Neural cell (in vitro differentiated cells): ENCODE results near the gene TBC1D5. TPM values are rescaled to one million over a fixed set of nuclear protein-coding genes. Genes with fewer than 3 reads are reported as not detected.

Experiments used
- H2AFZ ChIP-seq: fragments of 200-600, 300-800 bp; sonication (generic), shearing (Covaris generic); 2 replicates; pipeline ENCODE4 v1.6.0; 2014; ENCODE audit warnings: low read depth, mild to moderate bottlenecking, antibody characterized with exemption, low read length, moderate library complexity
- H3F3A ChIP-seq: fragments of 200-600 bp; shearing (Covaris generic); 2 replicates; pipeline ENCODE4 v1.6.1; 2016; ENCODE audit warnings: mild to moderate bottlenecking, moderate library complexity, mixed read lengths, antibody characterized with exemption, low read length; ENCODE audit not compliant: insufficient read depth, poor library complexity, severe bottlenecking
- H3K27ac ChIP-seq: fragments of 200-600, 300-800 bp; sonication (generic), shearing (Covaris generic); 2 replicates; pipeline ENCODE4 v1.5.1; 2014; ENCODE audit warnings: mild to moderate bottlenecking, low read length, moderate library complexity
- H3K27me3 ChIP-seq: fragments of 300-800, 200-600 bp; sonication (generic), shearing (Covaris generic); 2 replicates; pipeline ENCODE4 v1.6.0; 2014; ENCODE audit warnings: mild to moderate bottlenecking, low read depth, low read length, moderate library complexity; ENCODE audit not compliant: insufficient read depth
- H3K36me3 ChIP-seq: fragments of 300-800, 200-600 bp; sonication (generic), shearing (Covaris generic); 2 replicates; pipeline ENCODE4 v1.5.1; 2014; ENCODE audit warnings: mild to moderate bottlenecking, antibody characterized with exemption, low read length, moderate library complexity; ENCODE audit not compliant: insufficient read depth
- H3K4me2 ChIP-seq: fragments of 300-800, 200-600 bp; sonication (generic), shearing (Covaris generic); 2 replicates; pipeline ENCODE4 v1.6.0; 2014; ENCODE audit warnings: mild to moderate bottlenecking, low read length
- H3K4me3 ChIP-seq: fragments of 300-800, 200-600 bp; sonication (generic), shearing (Covaris generic); 2 replicates; pipeline ENCODE4 v1.5.1; 2014; ENCODE audit warnings: mild to moderate bottlenecking, low read length, moderate library complexity
- H3K79me2 ChIP-seq: fragments of 200-600 bp; shearing (Covaris generic); replicated peaks from 2 replicates; pipeline ENCODE4 v1.6.0; 2014; ENCODE audit warnings: mild to moderate bottlenecking, low read length, moderate library complexity; ENCODE audit not compliant: insufficient read depth
- H3K9ac ChIP-seq: fragments of 300-800, 200-600 bp; sonication (generic), shearing (Covaris generic); 2 replicates; pipeline ENCODE4 v1.6.1; 2016; ENCODE audit warnings: mild to moderate bottlenecking, low read length, mixed read lengths
- H3K9me2 ChIP-seq: fragments of 200-600 bp; shearing (Covaris generic); 2 replicates; pipeline ENCODE4 v1.6.1; 2016; ENCODE audit warnings: mild to moderate bottlenecking, low read length, mixed read lengths; ENCODE audit not compliant: insufficient read depth
- H3K9me3 ChIP-seq: fragments of 200-600, 300-800 bp; sonication (generic), shearing (Covaris generic); 2 replicates; pipeline ENCODE4 v1.6.1; 2016; ENCODE audit warnings: mild to moderate bottlenecking, mixed run types, low read length, moderate library complexity, mixed read lengths
- H4K20me1 ChIP-seq: fragments of 200-600 bp; shearing (Covaris generic); 2 replicates; pipeline ENCODE4 v1.6.1; 2016; ENCODE audit warnings: mild to moderate bottlenecking, mixed run types; ENCODE audit not compliant: insufficient read depth
- EP300 ChIP-seq: fragments of 450-650 bp; conservative IDR thresholded peaks from 2 replicates; pipeline ENCODE4 v1.6.1; 2014; ENCODE audit warnings: antibody characterized with exemption, mild to moderate bottlenecking, moderate library complexity; ENCODE audit not compliant: poor library complexity, severe bottlenecking
- EZH2 ChIP-seq: fragments of 200-600, 300-800 bp; shearing (Covaris generic), sonication (generic); IDR thresholded peaks from 2 replicates; pipeline ENCODE4 v1.6.1; 2014; ENCODE audit warnings: antibody characterized with exemption, low read length, borderline replicate concordance, mild to moderate bottlenecking; ENCODE audit not compliant: insufficient read depth, poor library complexity, severe bottlenecking
- MXI1 ChIP-seq: fragments of 450-650 bp; conservative IDR thresholded peaks from 2 replicates; pipeline ENCODE4 v1.6.1; 2014; ENCODE audit warnings: antibody characterized with exemption, mild to moderate bottlenecking; ENCODE audit not compliant: poor library complexity, severe bottlenecking
- POLR2AphosphoS5 ChIP-seq: IDR thresholded peaks from 2 replicates; pipeline ENCODE4 v1.6.1; 2012
- RAD21 ChIP-seq: fragments of 450-650 bp; conservative IDR thresholded peaks from 2 replicates; pipeline ENCODE4 v1.6.1; 2014; ENCODE audit warnings: antibody characterized with exemption, mild to moderate bottlenecking, moderate library complexity
- SMC3 ChIP-seq: fragments of 450-650 bp; conservative IDR thresholded peaks from 2 replicates; pipeline ENCODE4 v1.6.1; 2014; ENCODE audit warnings: antibody characterized with exemption, mild to moderate bottlenecking, moderate library complexity; ENCODE audit not compliant: poor library complexity
- TAF1 ChIP-seq: IDR thresholded peaks from 2 replicates; pipeline ENCODE4 v1.6.1; 2012; ENCODE audit warnings: low read depth
- polyA plus RNA-seq: library from polyadenylated mRNA; depleted of rRNA; stranded (reverse); fragments of >200 nt; gene quantifications from 2 replicates; pipeline ENCODE4 v1.2.3, GENCODE V29; 2014
- TF ChIP-seq, protein P1 (sequence below): IDR thresholded peaks from 2 replicates; pipeline ENCODE4 v1.6.1; 2012; ENCODE audit warnings: borderline replicate concordance
- TF ChIP-seq, protein P2 (sequence below): fragments of 450-650 bp; IDR thresholded peaks from 2 replicates; pipeline ENCODE4 v1.5.1; 2014; ENCODE audit warnings: antibody characterized with exemption, mild to moderate bottlenecking, moderate library complexity; ENCODE audit not compliant: poor library complexity, severe bottlenecking

The TBC1D5 gene
- polyA plus RNA-seq, 1 donor from 2014 or later, result 28.3 TPM

DNA sequence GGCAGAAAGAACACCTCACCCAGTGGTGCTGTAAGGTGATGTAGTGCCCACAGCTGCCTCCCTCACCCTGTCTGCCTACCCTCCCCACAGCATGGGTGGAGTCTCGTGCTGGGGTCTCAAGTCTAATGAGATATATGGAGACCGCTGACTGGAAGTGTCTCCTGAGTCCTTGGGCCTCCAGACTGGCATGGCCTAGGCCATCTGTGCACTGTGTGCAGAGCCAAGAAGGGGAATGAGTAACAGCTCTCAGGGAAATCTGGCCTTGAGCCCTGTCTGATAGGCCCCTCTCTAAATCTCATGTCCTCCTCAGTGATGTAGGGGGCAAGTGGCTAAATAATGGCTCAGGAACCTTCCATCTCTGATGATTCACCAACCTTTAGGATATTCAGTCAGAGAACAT, 580.3 kb downstream of the TBC1D5 start:
- no peak for TF ChIP-seq TAF1
- no peak for TF ChIP-seq EZH2
- TF ChIP-seq SMC3, result no peak
- TF ChIP-seq MXI1, result no peak
- TF ChIP-seq, protein P1, sequence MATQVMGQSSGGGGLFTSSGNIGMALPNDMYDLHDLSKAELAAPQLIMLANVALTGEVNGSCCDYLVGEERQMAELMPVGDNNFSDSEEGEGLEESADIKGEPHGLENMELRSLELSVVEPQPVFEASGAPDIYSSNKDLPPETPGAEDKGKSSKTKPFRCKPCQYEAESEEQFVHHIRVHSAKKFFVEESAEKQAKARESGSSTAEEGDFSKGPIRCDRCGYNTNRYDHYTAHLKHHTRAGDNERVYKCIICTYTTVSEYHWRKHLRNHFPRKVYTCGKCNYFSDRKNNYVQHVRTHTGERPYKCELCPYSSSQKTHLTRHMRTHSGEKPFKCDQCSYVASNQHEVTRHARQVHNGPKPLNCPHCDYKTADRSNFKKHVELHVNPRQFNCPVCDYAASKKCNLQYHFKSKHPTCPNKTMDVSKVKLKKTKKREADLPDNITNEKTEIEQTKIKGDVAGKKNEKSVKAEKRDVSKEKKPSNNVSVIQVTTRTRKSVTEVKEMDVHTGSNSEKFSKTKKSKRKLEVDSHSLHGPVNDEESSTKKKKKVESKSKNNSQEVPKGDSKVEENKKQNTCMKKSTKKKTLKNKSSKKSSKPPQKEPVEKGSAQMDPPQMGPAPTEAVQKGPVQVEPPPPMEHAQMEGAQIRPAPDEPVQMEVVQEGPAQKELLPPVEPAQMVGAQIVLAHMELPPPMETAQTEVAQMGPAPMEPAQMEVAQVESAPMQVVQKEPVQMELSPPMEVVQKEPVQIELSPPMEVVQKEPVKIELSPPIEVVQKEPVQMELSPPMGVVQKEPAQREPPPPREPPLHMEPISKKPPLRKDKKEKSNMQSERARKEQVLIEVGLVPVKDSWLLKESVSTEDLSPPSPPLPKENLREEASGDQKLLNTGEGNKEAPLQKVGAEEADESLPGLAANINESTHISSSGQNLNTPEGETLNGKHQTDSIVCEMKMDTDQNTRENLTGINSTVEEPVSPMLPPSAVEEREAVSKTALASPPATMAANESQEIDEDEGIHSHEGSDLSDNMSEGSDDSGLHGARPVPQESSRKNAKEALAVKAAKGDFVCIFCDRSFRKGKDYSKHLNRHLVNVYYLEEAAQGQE, result no peak
- no peak for TF ChIP-seq EP300
- no peak for TF ChIP-seq POLR2AphosphoS5
- no peak for TF ChIP-seq RAD21
- TF ChIP-seq, protein P2, sequence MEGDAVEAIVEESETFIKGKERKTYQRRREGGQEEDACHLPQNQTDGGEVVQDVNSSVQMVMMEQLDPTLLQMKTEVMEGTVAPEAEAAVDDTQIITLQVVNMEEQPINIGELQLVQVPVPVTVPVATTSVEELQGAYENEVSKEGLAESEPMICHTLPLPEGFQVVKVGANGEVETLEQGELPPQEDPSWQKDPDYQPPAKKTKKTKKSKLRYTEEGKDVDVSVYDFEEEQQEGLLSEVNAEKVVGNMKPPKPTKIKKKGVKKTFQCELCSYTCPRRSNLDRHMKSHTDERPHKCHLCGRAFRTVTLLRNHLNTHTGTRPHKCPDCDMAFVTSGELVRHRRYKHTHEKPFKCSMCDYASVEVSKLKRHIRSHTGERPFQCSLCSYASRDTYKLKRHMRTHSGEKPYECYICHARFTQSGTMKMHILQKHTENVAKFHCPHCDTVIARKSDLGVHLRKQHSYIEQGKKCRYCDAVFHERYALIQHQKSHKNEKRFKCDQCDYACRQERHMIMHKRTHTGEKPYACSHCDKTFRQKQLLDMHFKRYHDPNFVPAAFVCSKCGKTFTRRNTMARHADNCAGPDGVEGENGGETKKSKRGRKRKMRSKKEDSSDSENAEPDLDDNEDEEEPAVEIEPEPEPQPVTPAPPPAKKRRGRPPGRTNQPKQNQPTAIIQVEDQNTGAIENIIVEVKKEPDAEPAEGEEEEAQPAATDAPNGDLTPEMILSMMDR, result no peak
- Histone ChIP-seq H3K9me2 (no peaks in the 10 kb centered on the region), H3K9me3 (no peaks in the 10 kb centered on the region), H3K79me2 (no peaks in the 10 kb centered on the region), H3F3A (no peaks in the 10 kb centered on the region), H3K36me3 (no peaks in the 10 kb centered on the region), H3K27me3 (no peaks in the 10 kb centered on the region), H3K9ac (no peak overlapping the region), H2AFZ (no peak overlapping the region), H4K20me1 (no peaks in the 10 kb centered on the region), H3K4me3 (no peak overlapping the region), H3K27ac (peak overlapping the region; percentile 33), H3K4me2 (no peak overlapping the region)

DNA sequence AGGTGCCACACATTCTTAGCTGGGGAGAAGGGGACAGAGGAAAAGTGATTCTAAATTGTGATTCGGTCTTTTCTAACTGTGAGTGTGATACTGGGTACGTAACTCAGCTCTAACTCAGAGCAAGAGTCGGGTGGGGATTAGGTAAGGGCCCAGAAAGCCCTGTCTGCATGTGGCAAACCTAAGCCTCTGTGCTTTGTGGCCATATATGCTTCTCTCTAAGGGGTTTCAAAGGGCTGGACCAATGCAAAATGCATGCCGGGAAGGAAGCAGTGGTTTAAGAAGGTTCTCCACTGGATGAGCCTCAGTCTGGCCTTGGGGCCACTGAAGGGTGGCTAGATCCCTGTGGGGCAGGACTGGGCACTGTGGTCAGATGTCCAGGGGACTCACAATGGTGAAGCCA, 581.8 kb downstream of the TBC1D5 start:
- H3K27ac ChIP-seq, result peak overlapping the region; percentile 2
- no peak overlapping the region for H3K9ac ChIP-seq
- H3F3A ChIP-seq, result no peaks in the 10 kb centered on the region
- no peak overlapping the region for H3K4me3 ChIP-seq
- H3K79me2 ChIP-seq, result no peaks in the 10 kb centered on the region
- no peak overlapping the region for H3K4me2 ChIP-seq
- H3K27me3 ChIP-seq, result no peaks in the 10 kb centered on the region
- H4K20me1 ChIP-seq, result no peaks in the 10 kb centered on the region
- H3K9me2 ChIP-seq, result no peaks in the 10 kb centered on the region
- no peaks in the 10 kb centered on the region for H3K36me3 ChIP-seq
- no peak for TF ChIP-seq EP300
- TF ChIP-seq, protein P2, result no peak
- TF ChIP-seq EZH2, result no peak
- no peak for TF ChIP-seq SMC3
- TF ChIP-seq RAD21, result no peak
- no peak for TF ChIP-seq MXI1
- TF ChIP-seq, protein P1, result no peak
- no peak for TF ChIP-seq TAF1
- TF ChIP-seq POLR2AphosphoS5, result no peak
- no peaks in the 10 kb centered on the region for H3K9me3 ChIP-seq
- no peak overlapping the region for H2AFZ ChIP-seq
